ENCODE results near the gene XKRX. TPM values are rescaled to one million over a fixed set of nuclear protein-coding genes. Genes with fewer than 3 reads are reported as not detected.

The XKRX gene
- total and polyA plus RNA-seq, 2 donors (not counting 1 experiment from before 2014, with no cell fraction given): 4.6 to 5.4 TPM

- Histone ChIP-seq H2AFZ (ENCODE audit: insufficient read depth, low read depth, low read length, poor library complexity, severe bottlenecking) (no peak overlapping the region), H3K4me1 (ENCODE audit: control insufficient read depth in 2 of 2, insufficient read depth in 2 of 2, low read length in 2 of 2) (no peaks in the 10 kb centered on the region), H4K20me1 (ENCODE audit: control insufficient read depth, insufficient read depth, low read length, poor library complexity, severe bottlenecking) (no peaks in the 10 kb centered on the region), H3K79me2 (ENCODE audit: control insufficient read depth, insufficient read depth, low read length) (no peaks in the 10 kb centered on the region), H3K4me2 (replicated peaks; ENCODE audit: low read depth, low read length, poor library complexity, severe bottlenecking) (no peak overlapping the region), H3K36me3 (replicated peaks in 1 of 2; ENCODE audit: control extremely low read depth in 1 of 2, control insufficient read depth in 1 of 2, extremely low read depth in 1 of 2, insufficient read depth in 2 of 2, low read length in 1 of 2) (no peaks in the 10 kb centered on the region), H3K9me3 (ENCODE audit: control extremely low read depth in 1 of 3, control insufficient read depth in 2 of 3, insufficient read depth in 1 of 3, low read length in 2 of 3) (no peaks in the 10 kb centered on the region), H3K27me3 (replicated peaks in 1 of 4; ENCODE audit: control extremely low read depth in 1 of 4, control insufficient read depth in 3 of 4, insufficient read depth in 4 of 4, low read length in 3 of 4) (no peaks in the 10 kb centered on the region), H3K9ac (ENCODE audit: low read length) (no peak overlapping the region), H3K27ac (ENCODE audit: low read length in 2 of 2) (no peak overlapping the region), H3K4me3 (ENCODE audit: control extremely low read depth in 1 of 5, extremely low read depth in 1 of 5, insufficient read depth in 1 of 5, low read depth in 2 of 5, low read length in 4 of 5) (no peak overlapping the region)
- Mint-ChIP-seq H3K27me3 (no peaks in the 10 kb centered on the region), H3K27ac (no peak overlapping the region), H3K9me3 (ENCODE audit: insufficient read depth) (no peaks in the 10 kb centered on the region), H3K4me3 (no peak overlapping the region), H3K4me1 (no peaks in the 10 kb centered on the region)
- POLR2A ChIA-PET: no interaction called here
- CTCF ChIA-PET: no interaction called here
- intact Hi-C loops (cut with micrococcal nuclease): no loop called here
- TF ChIP-seq EZH2 (IDR thresholded peaks at IDR 0.05; ENCODE audit: borderline replicate concordance, insufficient read depth, low read depth, low read length, poor library complexity, severe bottlenecking): no peak
- TF ChIP-seq, protein P1, sequence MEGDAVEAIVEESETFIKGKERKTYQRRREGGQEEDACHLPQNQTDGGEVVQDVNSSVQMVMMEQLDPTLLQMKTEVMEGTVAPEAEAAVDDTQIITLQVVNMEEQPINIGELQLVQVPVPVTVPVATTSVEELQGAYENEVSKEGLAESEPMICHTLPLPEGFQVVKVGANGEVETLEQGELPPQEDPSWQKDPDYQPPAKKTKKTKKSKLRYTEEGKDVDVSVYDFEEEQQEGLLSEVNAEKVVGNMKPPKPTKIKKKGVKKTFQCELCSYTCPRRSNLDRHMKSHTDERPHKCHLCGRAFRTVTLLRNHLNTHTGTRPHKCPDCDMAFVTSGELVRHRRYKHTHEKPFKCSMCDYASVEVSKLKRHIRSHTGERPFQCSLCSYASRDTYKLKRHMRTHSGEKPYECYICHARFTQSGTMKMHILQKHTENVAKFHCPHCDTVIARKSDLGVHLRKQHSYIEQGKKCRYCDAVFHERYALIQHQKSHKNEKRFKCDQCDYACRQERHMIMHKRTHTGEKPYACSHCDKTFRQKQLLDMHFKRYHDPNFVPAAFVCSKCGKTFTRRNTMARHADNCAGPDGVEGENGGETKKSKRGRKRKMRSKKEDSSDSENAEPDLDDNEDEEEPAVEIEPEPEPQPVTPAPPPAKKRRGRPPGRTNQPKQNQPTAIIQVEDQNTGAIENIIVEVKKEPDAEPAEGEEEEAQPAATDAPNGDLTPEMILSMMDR (IDR thresholded peaks at IDR 0.05): no peak
- DNase-seq (no peak), ATAC-seq (ENCODE audit: low read depth) (no peak)
- 100% methylated on average over 1 of the region's 1 CpG for WGBS (ENCODE audit: insufficient coverage)
These were observed 41.2 kb upstream of the XKRX start for GRCh38 chrX:100969936-100970335.

DNA sequence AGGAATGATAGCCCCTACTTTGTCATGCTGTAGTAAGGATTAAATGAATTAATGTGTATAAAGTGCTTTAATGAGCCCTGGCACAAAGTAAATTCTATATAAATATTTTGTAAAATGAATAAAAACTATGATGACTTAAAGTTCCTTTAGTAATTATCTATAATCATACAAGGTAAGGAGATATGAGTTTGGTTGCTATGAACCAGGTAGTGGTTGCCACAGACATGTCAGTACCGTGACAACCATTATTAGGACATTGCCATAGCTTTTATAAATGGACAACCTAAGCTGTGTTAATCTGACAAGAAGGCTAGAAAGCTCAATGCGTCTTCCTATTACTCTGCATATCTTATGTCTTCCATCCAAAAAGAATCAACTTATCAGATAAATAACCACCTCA, 40.7 kb upstream of the XKRX start, which contains the start of gene ARL13A:
ARL13A (plus strand) TSS at position 301 of the 400 bp plus-strand sequence. CDS start 3,982 bp downstream, outside the sequence.
- H3K4me1 ChIP-seq (ENCODE audit: control insufficient read depth in 2 of 2, insufficient read depth in 2 of 2, low read length in 2 of 2): no peaks in the 10 kb centered on the region
- H3K27ac ChIP-seq (ENCODE audit: low read length in 2 of 2): no peak within 1 kb of the TSS
- no peak within 1 kb of the TSS for H3K4me3 Mint-ChIP-seq
- no peaks in the 10 kb centered on the region for H3K36me3 ChIP-seq (replicated peaks in 1 of 2; ENCODE audit: control extremely low read depth in 1 of 2, control insufficient read depth in 1 of 2, extremely low read depth in 1 of 2, insufficient read depth in 2 of 2, low read length in 1 of 2)
- H3K9me3 ChIP-seq (ENCODE audit: control extremely low read depth in 1 of 3, control insufficient read depth in 2 of 3, insufficient read depth in 1 of 3, low read length in 2 of 3): no peaks in the 10 kb centered on the region
- DNase-seq (no peak), ATAC-seq (ENCODE audit: low read depth) (no peak)
- H3K9ac ChIP-seq (ENCODE audit: low read length): no peak within 1 kb of the TSS
- WGBS (ENCODE audit: insufficient coverage): no CpG with 5 or more reads among the region's 2 CpGs
- H3K4me2 ChIP-seq (replicated peaks; ENCODE audit: low read depth, low read length, poor library complexity, severe bottlenecking): no peak within 1 kb of the TSS
- H3K4me1 Mint-ChIP-seq: no peaks in the 10 kb centered on the region
- no peaks in the 10 kb centered on the region for H3K79me2 ChIP-seq (ENCODE audit: control insufficient read depth, insufficient read depth, low read length)
- H3K4me3 ChIP-seq (ENCODE audit: control extremely low read depth in 1 of 5, extremely low read depth in 1 of 5, insufficient read depth in 1 of 5, low read depth in 2 of 5, low read length in 4 of 5): no peak within 1 kb of the TSS
- no peaks in the 10 kb centered on the region for H3K27me3 ChIP-seq (replicated peaks in 1 of 4; ENCODE audit: control extremely low read depth in 1 of 4, control insufficient read depth in 3 of 4, insufficient read depth in 4 of 4, low read length in 3 of 4)
- no peak for TF ChIP-seq EZH2 (IDR thresholded peaks at IDR 0.05; ENCODE audit: borderline replicate concordance, insufficient read depth, low read depth, low read length, poor library complexity, severe bottlenecking)
- TF ChIP-seq, protein P1 (IDR thresholded peaks at IDR 0.05): no peak
- no peaks in the 10 kb centered on the region for H3K9me3 Mint-ChIP-seq (ENCODE audit: insufficient read depth)
- no peaks in the 10 kb centered on the region for H4K20me1 ChIP-seq (ENCODE audit: control insufficient read depth, insufficient read depth, low read length, poor library complexity, severe bottlenecking)
- no peak within 1 kb of the TSS for H2AFZ ChIP-seq (ENCODE audit: insufficient read depth, low read depth, low read length, poor library complexity, severe bottlenecking)
- ChIA-PET POLR2A (no interaction called here), CTCF (no interaction called here)
- no peak within 1 kb of the TSS for H3K27ac Mint-ChIP-seq
- intact Hi-C loops (cut with micrococcal nuclease): no loop called here
- no peaks in the 10 kb centered on the region for H3K27me3 Mint-ChIP-seq
